CD14-positive monocyte (primary cell): ENCODE results near the gene TCEANC2. TPM values are rescaled to one million over a fixed set of nuclear protein-coding genes. Genes with fewer than 3 reads are reported as not detected.
A peak's percentile ranks its signal among the peaks of the same experiment; 100 is the strongest.

Experiments
- DNase-seq, 3 donors: peaks; one replicate each; pipeline ENCODE4 v3.0.0-alpha.2; 2011 to 2022
- H2AFZ ChIP-seq: 2 replicates; pipeline ENCODE4 v1.6.0; 2012; ENCODE audit warnings: mild to moderate bottlenecking, low read depth, low read length, inconsistent platforms; ENCODE audit not compliant: insufficient read depth, poor library complexity, severe bottlenecking
- H3K27ac ChIP-seq, 2 donors: 1 replicate in 1 of 2; 2 replicates in 1 of 2; pipeline ENCODE4 v1.5.1; 2012 to 2013; ENCODE audit warnings: low read length in 2 of 2, control low read depth in 1 of 2, inconsistent platforms in 1 of 2, low read depth in 1 of 2, mild to moderate bottlenecking in 1 of 2
- H3K27me3 ChIP-seq, 2 donors: one replicate each; pipeline versions ENCODE4 v1.6.0 to v1.6.1; 2011 to 2013; ENCODE audit warnings: low read length in 2 of 2; ENCODE audit not compliant: control insufficient read depth in 2 of 2, insufficient read depth in 2 of 2
- H3K36me3 ChIP-seq, 2 donors: replicated peaks in 1 of 2; 1 replicate in 1 of 2; 2 replicates in 1 of 2; pipeline versions ENCODE4 v1.5.1 to v1.6.1; 2012 to 2013; ENCODE audit warnings: low read length in 2 of 2, control low read depth in 1 of 2, inconsistent platforms in 1 of 2, mild to moderate bottlenecking in 1 of 2; ENCODE audit not compliant: insufficient read depth in 2 of 2, control insufficient read depth in 1 of 2
- H3K4me1 ChIP-seq, 2 donors: 1 replicate in 1 of 2; 2 replicates in 1 of 2; pipeline versions ENCODE4 v1.5.1 to v1.6.1; 2012 to 2013; ENCODE audit warnings: low read length in 2 of 2, control low read depth in 1 of 2, inconsistent platforms in 1 of 2, mild to moderate bottlenecking in 1 of 2, moderate library complexity in 1 of 2; ENCODE audit not compliant: insufficient read depth in 2 of 2, control insufficient read depth in 1 of 2
- H3K4me2 ChIP-seq: replicated peaks from 2 replicates; pipeline ENCODE3; 2012; ENCODE audit warnings: low read length, moderate library complexity, mild to moderate bottlenecking; ENCODE audit not compliant: poor library complexity, severe bottlenecking; ENCODE audit errors: extremely low read depth
- H3K4me3 ChIP-seq, 3 experiments: fragments of 200-600 bp in 1 of 3; sonication (generic) in 1 of 3; replicated peaks in 1 of 3; 1 replicate in 2 of 3; 2 replicates in 1 of 3; pipeline ENCODE4 v1.5.1; 2011 to 2013; ENCODE audit warnings: low read length in 3 of 3, mild to moderate bottlenecking in 3 of 3, control low read depth in 2 of 3, low read depth in 2 of 3, inconsistent platforms in 1 of 3, moderate library complexity in 1 of 3
- H3K79me2 ChIP-seq: 2 replicates; pipeline ENCODE4 v1.6.0; 2012; ENCODE audit warnings: mild to moderate bottlenecking, control low read depth, inconsistent platforms, low read length, moderate library complexity; ENCODE audit not compliant: insufficient read depth
- H3K9ac ChIP-seq: 2 replicates; pipeline ENCODE4 v1.6.0; 2017; ENCODE audit warnings: low read length, mild to moderate bottlenecking; ENCODE audit not compliant: insufficient read depth, poor library complexity, severe bottlenecking
- H3K9me3 ChIP-seq, 2 donors: replicated peaks in 1 of 2; 1 replicate in 1 of 2; 2 replicates in 1 of 2; pipeline versions ENCODE4 v1.5.1 to v1.6.1; 2012 to 2013; ENCODE audit warnings: low read length in 2 of 2, control low read depth in 1 of 2; ENCODE audit not compliant: control insufficient read depth in 1 of 2, insufficient read depth in 1 of 2
- H4K20me1 ChIP-seq: 2 replicates; pipeline ENCODE4 v1.6.0; 2012; ENCODE audit warnings: mild to moderate bottlenecking, low read length, control low read depth, moderate library complexity; ENCODE audit not compliant: insufficient read depth
- H3K27ac Mint-ChIP-seq, 7 donors: one replicate each; pipeline ENCODE4 v1.8.0; 2020; ENCODE audit warnings: mild to moderate bottlenecking in 7 of 7, mixed read lengths in 7 of 7, moderate library complexity in 6 of 7, inconsistent platforms in 2 of 7
- H3K27me3 Mint-ChIP-seq, 3 donors: one replicate each; pipeline ENCODE4 v1.8.0; 2021 to 2022; ENCODE audit warnings: low read depth in 3 of 3, mild to moderate bottlenecking in 3 of 3, mixed read lengths in 3 of 3, moderate library complexity in 3 of 3, inconsistent platforms in 1 of 3
- H3K36me3 Mint-ChIP-seq, 2 donors: one replicate each; pipeline ENCODE4 v1.8.0; 2020; ENCODE audit warnings: mixed read lengths in 2 of 2, inconsistent platforms in 1 of 2, mild to moderate bottlenecking in 1 of 2
- H3K4me1 Mint-ChIP-seq: one replicate; pipeline ENCODE4 v1.8.0; 2020; ENCODE audit warnings: mild to moderate bottlenecking, mixed read lengths
- H3K4me3 Mint-ChIP-seq, 2 donors: one replicate each; pipeline ENCODE4 v1.8.0; 2020; ENCODE audit warnings: mild to moderate bottlenecking in 2 of 2, mixed read lengths in 2 of 2, moderate library complexity in 1 of 2
- H3K9me3 Mint-ChIP-seq, 7 donors: one replicate each; pipeline ENCODE4 v1.8.0; 2020 to 2022; ENCODE audit warnings: mixed read lengths in 7 of 7, mild to moderate bottlenecking in 6 of 7, moderate library complexity in 6 of 7, inconsistent platforms in 2 of 7
- CTCF ChIP-seq: fragments of 200-600 bp; IDR thresholded peaks from one replicate; pipeline ENCODE4 v1.8.0; 2022; ENCODE audit warnings: antibody characterized with exemption, mild to moderate bottlenecking
- WGBS: methylation state at CpG from one replicate; pipeline ENCODE4 v1.1.5; 2013; ENCODE audit warnings: missing lambda C conversion rate; ENCODE audit not compliant: insufficient coverage; 5-methylcytosine and 5-hydroxymethylcytosine counted together
- intact Hi-C, 2 donors: fragments of 100-400 bp; cut with micrococcal nuclease; formaldehyde crosslinking; loops; one replicate each; pipeline versions ENCODE4 v1.15.0 to v1.15.1; 2023
- polyA plus RNA-seq, 3 donors: library from polyadenylated mRNA; depleted of rRNA in 1 of 3; unstranded in 2 of 3; stranded (reverse) in 1 of 3; fragments of 300-500 nt in 2 of 3; fragments of >200 nt in 1 of 3; fragmentation: Illumina TruSeq in 2 of 3; gene quantifications; 1 replicate in 2 of 3; 2 replicates in 1 of 3; pipeline ENCODE4 v1.2.3, GENCODE V29; 2012 to 2021

The TCEANC2 gene
- polyA plus RNA-seq, 3 donors: 3.0 to 6.7 (median 3.8) TPM

DNA sequence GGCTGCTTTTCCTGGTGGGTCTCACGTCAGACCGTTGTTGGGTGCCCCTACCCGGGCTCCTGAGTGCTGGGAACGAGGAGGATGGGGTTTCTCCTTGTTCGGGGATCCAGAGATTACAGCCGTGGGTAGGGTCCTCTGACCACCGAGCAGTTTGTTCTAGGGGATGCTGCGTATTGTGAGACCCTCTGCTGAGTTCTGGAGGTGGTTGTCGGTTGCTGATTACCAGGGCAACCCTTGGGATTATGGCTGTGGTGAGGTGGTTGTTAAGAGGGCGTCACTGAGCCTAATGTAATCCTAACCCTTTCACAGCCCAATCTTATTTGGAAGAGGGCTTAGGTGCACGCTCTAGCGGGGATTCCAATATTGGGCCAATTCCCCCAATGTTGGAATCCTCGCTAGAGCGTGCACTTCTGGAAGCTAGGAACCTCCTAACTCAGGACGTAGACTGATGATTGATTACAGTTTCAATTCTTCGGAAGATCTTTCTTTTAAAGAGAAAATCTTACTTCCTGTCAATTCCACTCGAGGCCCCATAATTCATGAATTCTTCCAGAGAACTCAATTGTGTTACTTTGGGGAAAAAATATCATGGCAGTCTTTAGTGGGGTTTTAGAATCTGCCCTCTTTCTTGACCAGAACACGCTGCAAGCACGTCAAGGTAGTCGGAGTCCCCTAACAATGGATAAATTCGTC, 483 bp downstream of the TCEANC2 start:
- Histone ChIP-seq H3K4me2 (peak overlapping the region; percentile 92), H2AFZ (peak overlapping the region; percentile 96), H3K27me3 (no peaks in the 10 kb centered on the region), H3K9me3 (no peaks in the 10 kb centered on the region), H3K27ac (peak overlapping the region; percentile 89 to 97), H3K4me3 (peak overlapping the region; percentile 67 to 99 (median 93)), H3K4me1 (peaks cover 22 to 38% of the 10 kb centered on the region in 2 donors), H4K20me1 (peaks cover 29% of the 10 kb centered on the region), H3K36me3 (peaks cover 0 to 14% of the 10 kb centered on the region in 2 donors), H3K9ac (peak overlapping the region; percentile 92), H3K79me2 (peaks cover 65% of the 10 kb centered on the region)
- H3K27ac Mint-ChIP-seq: peak overlapping the region in 1 of 7 donors; percentile 69
- no peak overlapping the region for H3K4me3 Mint-ChIP-seq
- H3K4me1 Mint-ChIP-seq: peaks cover 27% of the 10 kb centered on the region
- intact Hi-C loops: loop anchor here (2.0 to 10.0 kb wide), 7 partner anchors 107 to 711 kb away; partner anchors contain the start of genes IFT25 (in 2 of the 2), LRRC42 (in 2 of the 2), NDC1 (in 2 of the 2) and PARS2 (in 2 of the 2)
- no peaks in the 10 kb centered on the region for H3K9me3 Mint-ChIP-seq
- whole genome bisulfite sequencing: under 1% methylated on average over 14 of the region's 21 CpGs
- H3K27me3 Mint-ChIP-seq: no peaks in the 10 kb centered on the region
- peak; percentile 3 to 38 (median 6) for DNase-seq
- H3K36me3 Mint-ChIP-seq: peaks cover 18 to 24% of the 10 kb centered on the region in 2 donors
- no peak for TF ChIP-seq CTCF

DNA sequence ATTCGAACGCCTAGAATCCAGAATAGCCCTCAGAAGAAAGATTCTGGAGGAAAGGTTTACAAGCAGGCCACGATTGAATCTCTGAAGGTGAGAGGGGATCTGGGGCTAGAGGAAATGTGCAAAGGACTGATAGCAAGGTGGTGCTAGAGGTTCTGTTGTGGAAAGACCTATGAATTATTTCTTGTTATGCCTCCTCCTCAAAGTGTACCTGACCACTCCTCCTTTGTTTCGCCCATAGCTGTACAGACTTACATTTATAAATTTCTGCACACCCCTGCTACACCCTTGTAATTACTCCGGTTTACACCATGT, 986 bp downstream of the TCEANC2 start:
- Histone ChIP-seq H3K4me3 (peak overlapping the region; percentile 67 to 99 (median 93)), H4K20me1 (peaks cover 24% of the 10 kb centered on the region), H3K27me3 (no peaks in the 10 kb centered on the region), H3K4me2 (peak overlapping the region; percentile 92), H3K36me3 (peaks cover 0 to 15% of the 10 kb centered on the region in 2 donors), H3K4me1 (peaks cover 22 to 38% of the 10 kb centered on the region in 2 donors), H3K9me3 (no peaks in the 10 kb centered on the region), H3K9ac (peak overlapping the region; percentile 92), H2AFZ (peak overlapping the region; percentile 96), H3K27ac (peak overlapping the region in 1 of 2 donors; percentile 97), H3K79me2 (peaks cover 63% of the 10 kb centered on the region)
- peaks cover 0 to 2% (median 0%) of the 10 kb centered on the region in 3 donors for H3K27me3 Mint-ChIP-seq
- H3K9me3 Mint-ChIP-seq: no peaks in the 10 kb centered on the region
- H3K36me3 Mint-ChIP-seq: peaks cover 21 to 28% of the 10 kb centered on the region in 2 donors
- DNase-seq: no peak
- no peak overlapping the region for H3K4me3 Mint-ChIP-seq
- no peak for TF ChIP-seq CTCF
- intact Hi-C loops: loop anchor here (5.0 to 10.0 kb wide), 5 partner anchors 107 to 708 kb away; partner anchors contain the start of genes IFT25 (in 2 of the 2), LRRC42 (in 2 of the 2), DIO1 (in 1 of the 2) and NDC1 (in 1 of the 2)
- H3K27ac Mint-ChIP-seq: peak overlapping the region in 1 of 7 donors; percentile 69
- WGBS: 5% methylated on average over 2 of the region's 5 CpGs
- peaks cover 27% of the 10 kb centered on the region for H3K4me1 Mint-ChIP-seq
